Mammary epithelial cell (primary cell): ENCODE results near the gene NUP155.

Source experiments
- CTCF ChIP-seq, 2 donors: IDR thresholded peaks in 1 of 2; conservative IDR thresholded peaks in 1 of 2; 2 replicates each; pipeline ENCODE4 v1.5.1; 2011 to 2012; ENCODE audit warnings: inconsistent platforms in 2 of 2, low read length in 2 of 2, mild to moderate bottlenecking in 2 of 2, control low read depth in 1 of 2, low read depth in 1 of 2; ENCODE audit not compliant: insufficient read depth in 1 of 2; ENCODE audit errors: extremely low read depth in 1 of 2
- EZH2 ChIP-seq: IDR thresholded peaks from 2 replicates; pipeline ENCODE4 v1.6.1; 2012; ENCODE audit warnings: low read length, inconsistent platforms, borderline replicate concordance

- no peak for TF ChIP-seq CTCF (conservative IDR thresholded peaks at IDR 0.05 in 1 of 2, IDR thresholded peaks at IDR 0.05 in 1 of 2; ENCODE audit: extremely low read depth in 1 of 2, insufficient read depth in 1 of 2, low read depth in 1 of 2, low read length in 2 of 2)
- no peak for TF ChIP-seq EZH2
Observed at GRCh38 chr5:37326536-37326935, 44.4 kb downstream of the NUP155 start.
